ENCODE results near the gene ALKBH1. TPM values are rescaled to one million over a fixed set of nuclear protein-coding genes. Genes with fewer than 3 reads are reported as not detected.
"Not testable (repeated sequence)": the region's sequence is repeated elsewhere in the genome, so short reads cannot be mapped to it uniquely, and the experiment has no call there.

ALKBH1 gene
- total RNA-seq, 2 donors from 2014 or later, result 12.5 to 20.4 TPM

DNA sequence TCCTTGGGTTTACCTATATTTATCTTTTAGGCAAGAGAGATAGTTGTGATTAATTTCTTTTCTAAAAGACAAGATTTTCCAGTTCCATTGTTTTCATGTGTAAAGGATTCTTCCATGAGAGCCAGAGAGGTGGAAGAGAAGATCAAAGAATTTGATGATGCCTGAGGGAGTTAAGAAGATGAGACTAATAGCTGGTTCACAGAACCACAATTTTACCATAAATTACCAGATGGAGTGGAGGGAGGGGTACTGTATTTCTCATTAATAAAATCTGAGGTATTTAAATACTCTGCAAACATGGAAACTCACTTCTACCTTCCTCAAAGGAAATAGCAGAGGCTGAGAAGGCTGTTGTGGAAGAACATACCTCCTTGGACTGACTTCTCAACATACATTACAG, 34.6 kb downstream of the ALKBH1 start:
- no peaks in the 10 kb centered on the region for H3K4me1 ChIP-seq (replicated peaks)
- TF ChIP-seq POLR2A (IDR thresholded peaks at IDR 0.05) (no peak), POLR2AphosphoS5 (IDR thresholded peaks at IDR 0.05) (no peak)
- TF ChIP-seq, protein P1, sequence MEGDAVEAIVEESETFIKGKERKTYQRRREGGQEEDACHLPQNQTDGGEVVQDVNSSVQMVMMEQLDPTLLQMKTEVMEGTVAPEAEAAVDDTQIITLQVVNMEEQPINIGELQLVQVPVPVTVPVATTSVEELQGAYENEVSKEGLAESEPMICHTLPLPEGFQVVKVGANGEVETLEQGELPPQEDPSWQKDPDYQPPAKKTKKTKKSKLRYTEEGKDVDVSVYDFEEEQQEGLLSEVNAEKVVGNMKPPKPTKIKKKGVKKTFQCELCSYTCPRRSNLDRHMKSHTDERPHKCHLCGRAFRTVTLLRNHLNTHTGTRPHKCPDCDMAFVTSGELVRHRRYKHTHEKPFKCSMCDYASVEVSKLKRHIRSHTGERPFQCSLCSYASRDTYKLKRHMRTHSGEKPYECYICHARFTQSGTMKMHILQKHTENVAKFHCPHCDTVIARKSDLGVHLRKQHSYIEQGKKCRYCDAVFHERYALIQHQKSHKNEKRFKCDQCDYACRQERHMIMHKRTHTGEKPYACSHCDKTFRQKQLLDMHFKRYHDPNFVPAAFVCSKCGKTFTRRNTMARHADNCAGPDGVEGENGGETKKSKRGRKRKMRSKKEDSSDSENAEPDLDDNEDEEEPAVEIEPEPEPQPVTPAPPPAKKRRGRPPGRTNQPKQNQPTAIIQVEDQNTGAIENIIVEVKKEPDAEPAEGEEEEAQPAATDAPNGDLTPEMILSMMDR (IDR thresholded peaks at IDR 0.05), result no peak
- DNase-seq (ENCODE audit: low spot score), result no peak
- no peaks in the 10 kb centered on the region for H3K36me3 ChIP-seq
- H3K4me3 ChIP-seq, result no peak overlapping the region
- no peaks in the 10 kb centered on the region for H3K9me3 ChIP-seq
- intact Hi-C loops (cut with DNase I), result no loop called here
- no peak overlapping the region for H3K27ac ChIP-seq
- no peaks in the 10 kb centered on the region for H3K27me3 ChIP-seq (replicated peaks; ENCODE audit: insufficient read depth)

DNA sequence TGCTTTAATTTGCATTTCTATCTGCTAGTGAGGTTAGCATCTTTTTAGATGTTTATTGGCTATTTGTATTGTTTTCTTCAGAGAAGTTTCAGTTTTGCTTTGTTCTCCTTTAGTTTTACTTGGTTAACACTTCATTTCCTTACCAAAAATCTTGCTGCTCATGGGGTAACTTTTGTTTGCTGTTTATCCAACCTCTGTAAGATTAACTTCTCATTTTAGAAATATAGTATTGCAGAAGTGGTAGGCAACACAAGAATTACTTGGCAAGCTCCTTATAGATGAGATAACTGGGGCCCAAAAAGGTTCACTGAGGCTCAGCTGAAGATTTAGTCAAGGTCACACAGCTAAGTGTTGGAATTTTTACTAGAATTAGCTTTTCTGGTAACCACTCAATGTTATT, 40.5 kb downstream of the ALKBH1 start:
- H3K4me3 ChIP-seq, result no peak overlapping the region
- no peaks in the 10 kb centered on the region for H3K4me1 ChIP-seq (replicated peaks)
- DNase-seq (ENCODE audit: low spot score), result no peak
- TF ChIP-seq, protein P1 (IDR thresholded peaks at IDR 0.05), result no peak
- no peak for TF ChIP-seq POLR2AphosphoS5 (IDR thresholded peaks at IDR 0.05)
- no peak for TF ChIP-seq POLR2A (IDR thresholded peaks at IDR 0.05)
- H3K27ac ChIP-seq, result no peak overlapping the region
- no peaks in the 10 kb centered on the region for H3K36me3 ChIP-seq
- intact Hi-C loops (cut with DNase I), result no loop called here
- no peaks in the 10 kb centered on the region for H3K27me3 ChIP-seq (replicated peaks; ENCODE audit: insufficient read depth)
- H3K9me3 ChIP-seq, result no peaks in the 10 kb centered on the region

DNA sequence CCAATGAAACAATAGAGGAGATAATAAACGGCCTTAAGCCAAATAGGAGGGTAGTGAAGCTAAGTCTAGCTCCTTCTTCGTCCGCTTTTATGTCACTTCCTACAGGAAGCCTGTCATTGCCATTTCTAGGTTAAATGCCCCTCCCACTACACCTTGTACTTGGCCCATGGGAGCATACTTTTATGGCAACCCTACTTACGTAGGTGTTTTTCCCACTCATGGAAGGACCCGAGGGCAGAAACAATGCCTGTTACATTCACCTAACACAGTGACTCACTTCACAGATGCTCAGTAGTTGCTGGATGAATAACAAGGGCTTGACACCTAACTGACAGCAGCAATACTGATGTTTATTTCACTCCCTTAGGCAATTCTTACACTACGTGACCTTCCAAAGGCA, 44.5 kb downstream of the ALKBH1 start:
- TF ChIP-seq POLR2AphosphoS5 (IDR thresholded peaks at IDR 0.05) (peak; percentile 7), POLR2A (IDR thresholded peaks at IDR 0.05) (no peak)
- TF ChIP-seq, protein P1 (IDR thresholded peaks at IDR 0.05), result no peak
- no peak overlapping the region for H3K4me3 ChIP-seq
- WGBS, result 68% methylated on average over 6 of the region's 6 CpGs
- DNase-seq (ENCODE audit: low spot score), result no peak
- intact Hi-C loops (cut with DNase I), result no loop called here
- no peaks in the 10 kb centered on the region for H3K27me3 ChIP-seq (replicated peaks; ENCODE audit: insufficient read depth)
- no peaks in the 10 kb centered on the region for H3K36me3 ChIP-seq
- no peaks in the 10 kb centered on the region for H3K4me1 ChIP-seq (replicated peaks)
- H3K9me3 ChIP-seq, result no peaks in the 10 kb centered on the region
- H3K27ac ChIP-seq, result no peak overlapping the region

DNA sequence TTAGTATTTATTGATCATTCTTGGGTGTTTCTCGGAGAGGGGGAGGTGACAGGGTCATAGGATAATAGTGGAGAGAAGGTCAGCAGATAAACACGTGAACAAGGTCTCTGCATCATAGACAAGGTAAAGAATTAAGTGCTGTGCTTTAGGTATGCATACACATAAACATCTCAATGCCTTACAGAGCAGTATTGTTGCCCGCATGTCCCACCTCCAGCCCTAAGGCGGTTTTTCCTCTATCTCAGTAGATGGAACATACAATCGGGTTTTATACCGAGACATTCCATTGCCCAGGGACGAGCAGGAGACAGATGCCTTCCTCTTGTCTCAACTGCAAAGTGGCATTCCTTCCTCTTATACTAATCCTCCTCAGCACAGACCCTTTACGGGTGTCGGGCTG, 46.3 kb downstream of the ALKBH1 start:
- H3K9me3 ChIP-seq; H3K36me3 ChIP-seq; H3K27ac ChIP-seq; DNase-seq (ENCODE audit: low spot score); H3K4me1 ChIP-seq (replicated peaks); intact Hi-C loops (cut with DNase I); H3K27me3 ChIP-seq (replicated peaks; ENCODE audit: insufficient read depth); H3K4me3 ChIP-seq: not testable (repeated sequence)
- WGBS, result 68% methylated on average over 7 of the region's 9 CpGs

DNA sequence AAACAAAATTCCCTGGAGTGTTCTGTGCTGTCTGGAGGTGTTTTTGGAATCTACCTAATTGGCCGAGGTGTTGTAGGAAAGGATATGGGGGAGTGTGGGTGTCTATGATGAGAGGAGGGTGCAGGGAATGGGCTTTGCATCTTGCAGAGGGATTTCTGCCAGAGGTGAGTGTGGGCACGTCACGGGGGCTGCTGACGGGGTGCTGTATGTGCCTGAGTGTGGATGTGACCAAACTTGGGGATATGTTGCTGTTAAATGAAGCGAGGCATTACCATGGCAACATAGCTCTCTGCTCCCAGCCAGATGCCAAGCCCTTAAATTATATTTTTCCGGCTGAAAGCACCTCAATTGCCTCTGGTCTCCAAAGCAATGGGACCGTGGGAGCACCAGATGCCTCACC, 47.1 kb downstream of the ALKBH1 start:
- 68% methylated on average over 7 of the region's 7 CpGs for WGBS
- Histone ChIP-seq H3K4me1 (replicated peaks) (no peaks in the 10 kb centered on the region), H3K4me3 (no peak overlapping the region), H3K9me3 (no peaks in the 10 kb centered on the region), H3K27me3 (replicated peaks; ENCODE audit: insufficient read depth) (no peaks in the 10 kb centered on the region), H3K27ac (no peak overlapping the region), H3K36me3 (no peaks in the 10 kb centered on the region)
- TF ChIP-seq, protein P1 (IDR thresholded peaks at IDR 0.05), result no peak
- TF ChIP-seq POLR2A (IDR thresholded peaks at IDR 0.05) (no peak), POLR2AphosphoS5 (IDR thresholded peaks at IDR 0.05) (no peak)
- intact Hi-C loops (cut with DNase I), result no loop called here
- DNase-seq (ENCODE audit: low spot score), result no peak

Measured in prostate gland (tissue), 2 donors.